K562 (cell line): ENCODE data around the gene RTCA. TPM values are rescaled to one million over a fixed set of nuclear protein-coding genes. Genes with fewer than 3 reads are reported as not detected.

Experiments used
- ATAC-seq: fragments of 200-7000 bp; cut with Tn5 transposase; 3 replicates; pipeline ENCODE4 v1.9.1; 2020; ENCODE audit warnings: moderate library complexity
- BruUV-seq: library from RNA; stranded (reverse); fragments of 400-500 nt; replicated peaks from 2 replicates; lab custom pipeline; 2021; lab: Mats Ljungman, UMichigan
- CTCF ChIA-PET: fragments of 300-600 bp; formaldehyde crosslinking; extraction: SDS; loops from one replicate; lab custom pipeline; 2021; ENCODE audit warnings: low intra/inter-chr PET ratio; lab: Yijun Ruan, JAX
- POLR2A ChIA-PET: fragments of 300-600, 350-650 bp; sonication (Branson Sonifier 250); formaldehyde crosslinking; extraction: SDS; loops from one replicate; lab custom pipeline; 2021; ENCODE audit warnings: antibody characterized with exemption, inconsistent platforms; lab: Yijun Ruan, JAX
- DNase-seq, 4 experiments: peaks; one replicate each; pipeline versions ENCODE4 v3.0.0 to v3.0.0-alpha.2; 2011 to 2018; ENCODE audit warnings: low spot score in 3 of 4, mixed read lengths in 3 of 4; ENCODE audit errors: extremely low read depth in 1 of 4
- FAIRE-seq: peaks from 2 replicates; lab custom pipeline; 2011; peaks lifted over from hg19 to GRCh38; lab: Jason Lieb, UNC
- H2AFZ ChIP-seq: 2 replicates; pipeline ENCODE4 v1.6.0; 2011; ENCODE audit warnings: low read depth, low read length, control low read depth, inconsistent platforms
- H3K27ac ChIP-seq: fragments of 200-600 bp; 3 replicates; pipeline ENCODE4 v1.8.0; 2011; ENCODE audit warnings: low read depth, mild to moderate bottlenecking, control low read depth, inconsistent platforms, low read length, moderate library complexity, mixed read lengths; ENCODE audit errors: extremely low read depth
- H3K27me3 ChIP-seq, 2 experiments: fragments of 300-600 bp in 1 of 2; 2 replicates in 1 of 2; 3 replicates in 1 of 2; pipeline versions ENCODE4 v1.6.0 to v1.8.0; 2011; ENCODE audit warnings: inconsistent platforms in 2 of 2, low read length in 2 of 2, mild to moderate bottlenecking in 1 of 2, mixed read lengths in 1 of 2, moderate library complexity in 1 of 2; ENCODE audit not compliant: control insufficient read depth in 2 of 2, insufficient read depth in 2 of 2
- H3K36me3 ChIP-seq: fragments of 300-600 bp; 3 replicates; pipeline ENCODE4 v1.8.0; 2011; ENCODE audit warnings: mild to moderate bottlenecking, low read length, inconsistent platforms; ENCODE audit not compliant: control insufficient read depth, insufficient read depth
- H3K4me1 ChIP-seq, 2 experiments: fragments of 200-600 bp in 1 of 2; replicated peaks in 1 of 2; 2 replicates in 1 of 2; 3 replicates in 1 of 2; pipeline versions ENCODE4 v1.5.1 to v1.8.0; 2011; ENCODE audit warnings: inconsistent platforms in 2 of 2, low read length in 2 of 2, mild to moderate bottlenecking in 1 of 2, mixed read lengths in 1 of 2, moderate library complexity in 1 of 2; ENCODE audit not compliant: control insufficient read depth in 2 of 2, insufficient read depth in 2 of 2
- H3K4me2 ChIP-seq: 2 replicates; pipeline ENCODE4 v1.6.1; 2011; ENCODE audit warnings: low read length, control low read depth, inconsistent platforms, mixed read lengths; ENCODE audit not compliant: insufficient read depth
- H3K4me3 ChIP-seq: fragments of 200-600 bp; sonication (generic), shearing (Covaris generic); 2 replicates; pipeline ENCODE4 v1.5.1; 2016; ENCODE audit warnings: control low read depth, inconsistent platforms
- H3K79me2 ChIP-seq: fragments of 200-600 bp; 3 replicates; pipeline ENCODE4 v1.8.0; 2011; ENCODE audit warnings: low read length, inconsistent platforms; ENCODE audit not compliant: control insufficient read depth, insufficient read depth
- H3K9ac ChIP-seq, 2 experiments: 2 replicates each; pipeline versions ENCODE4 v1.6.0 to v1.6.1; 2011; ENCODE audit warnings: low read depth in 2 of 2, low read length in 2 of 2, control low read depth in 1 of 2, inconsistent platforms in 1 of 2, mild to moderate bottlenecking in 1 of 2, mixed read lengths in 1 of 2; ENCODE audit not compliant: insufficient read depth in 1 of 2
- H3K9me1 ChIP-seq: one replicate; pipeline ENCODE4 v1.6.0; 2011; ENCODE audit warnings: inconsistent platforms, mild to moderate bottlenecking, low read length, moderate library complexity; ENCODE audit not compliant: control insufficient read depth, insufficient read depth
- H3K9me3 ChIP-seq: replicated peaks from 2 replicates; pipeline ENCODE4 v1.5.1; 2011; ENCODE audit warnings: low read depth, low read length, inconsistent platforms; ENCODE audit not compliant: control insufficient read depth, insufficient read depth
- H4K20me1 ChIP-seq: replicated peaks from 2 replicates; pipeline ENCODE4 v1.6.1; 2011; ENCODE audit warnings: low read length, inconsistent platforms, mixed read lengths; ENCODE audit not compliant: control insufficient read depth, insufficient read depth
- FOXP1 ChIP-seq: sonication (generic); formaldehyde crosslinking; IDR thresholded peaks from 2 replicates; pipeline ENCODE4 v1.8.0; 2022; ENCODE audit warnings: mild to moderate bottlenecking, missing genetic modification reagents
- HDGF ChIP-seq: fragments of 450-650 bp; IDR thresholded peaks from 2 replicates; pipeline ENCODE4 v1.6.1; 2016
- HMGXB4 ChIP-seq: sonication (generic); formaldehyde crosslinking; IDR thresholded peaks from 2 replicates; pipeline ENCODE4 v1.8.1; 2023; ENCODE audit warnings: mild to moderate bottlenecking, missing genetic modification reagents
- KLF1 ChIP-seq: fragments of 450-650 bp; IDR thresholded peaks from 2 replicates; pipeline ENCODE4 v1.6.1; 2016; ENCODE audit warnings: missing genetic modification characterization, missing compliant biosample characterization
- MTA1 ChIP-seq: fragments of 450-650 bp; IDR thresholded peaks from 2 replicates; pipeline ENCODE4 v1.6.1; 2017; ENCODE audit warnings: borderline replicate concordance
- MXD1 ChIP-seq: fragments of 250-450 bp; sonication (Bioruptor Pico); IDR thresholded peaks from 2 replicates; pipeline ENCODE4 v1.8.0; 2021; ENCODE audit warnings: borderline replicate concordance, mild to moderate bottlenecking, moderate library complexity; ENCODE audit not compliant: poor library complexity, severe bottlenecking
- NR2C2 ChIP-seq, 2 experiments: fragments of 200-800 bp in 1 of 2; sonication (Bioruptor generic) in 1 of 2; sonication (generic) in 1 of 2; formaldehyde crosslinking in 1 of 2; IDR thresholded peaks; 2 replicates each; pipeline versions ENCODE4 v1.6.1 to v1.8.0; 2016 to 2022; ENCODE audit warnings: mild to moderate bottlenecking in 1 of 2, missing compliant biosample characterization in 1 of 2, missing genetic modification characterization in 1 of 2, missing genetic modification reagents in 1 of 2
- PRDM10 ChIP-seq: fragments of 450-650 bp; IDR thresholded peaks from 2 replicates; pipeline ENCODE4 v1.6.1; 2018; ENCODE audit not compliant: partially characterized antibody
- SMARCE1 ChIP-seq: fragments of 450-650 bp; IDR thresholded peaks from 2 replicates; pipeline ENCODE4 v1.7.1; 2016; ENCODE audit warnings: mild to moderate bottlenecking
- SPI1 ChIP-seq: IDR thresholded peaks from 2 replicates; pipeline ENCODE4 v1.6.1; 2011; ENCODE audit warnings: low read depth, low read length, control low read depth, borderline replicate concordance
- SREBF1 ChIP-seq: fragments of 150-350 bp; IDR thresholded peaks from 2 replicates; pipeline ENCODE4 v1.6.1; 2014; ENCODE audit warnings: antibody characterized with exemption, low read depth, low read length, borderline replicate concordance
- TCF15 ChIP-seq: fragments of 250-450 bp; sonication (Bioruptor Pico); IDR thresholded peaks from 2 replicates; pipeline ENCODE4 v1.8.0; 2022; ENCODE audit warnings: moderate library complexity, mild to moderate bottlenecking, inconsistent platforms
- USF1 ChIP-seq: sonication (generic); formaldehyde crosslinking; IDR thresholded peaks from 2 replicates; pipeline ENCODE4 v1.9.0; 2022; ENCODE audit warnings: mild to moderate bottlenecking, missing genetic modification reagents
- ZEB2 ChIP-seq: fragments of 450-650 bp; IDR thresholded peaks from 2 replicates; pipeline ENCODE4 v1.6.1; 2016
- ZNF143 ChIP-seq: sonication (generic); formaldehyde crosslinking; IDR thresholded peaks from 2 replicates; pipeline ENCODE4 v1.9.0; 2022; ENCODE audit warnings: mild to moderate bottlenecking, missing genetic modification reagents
- WGBS: fragments of 100-300 bp; shearing (Covaris generic); methylation state at CpG from one replicate; pipeline ENCODE4 v1.1.6; 2016; ENCODE audit warnings: low coverage, mixed read lengths; ENCODE audit not compliant: insufficient coverage; ENCODE audit errors: missing lambda C conversion rate; 5-methylcytosine and 5-hydroxymethylcytosine counted together
- in situ Hi-C: fragments of 300-500 bp; cut with MboI; formaldehyde crosslinking; loops from 4 replicates; pipeline ENCODE4 v1.15.0; 2018; ENCODE audit warnings: inconsistent platforms, mixed read lengths
- intact Hi-C: fragments of 100-400 bp; cut with micrococcal nuclease; formaldehyde crosslinking; loops from 2 replicates; pipeline ENCODE4 v1.14.2; 2022
- polyA plus RNA-seq, 8 experiments: library from polyadenylated mRNA; depleted of rRNA in 4 of 8; stranded (reverse) in 5 of 8; unstranded in 3 of 8; fragments of >200 nt; fragmentation: Nextera tagmentation in 2 of 8; fragmentation: Illumina TruSeq in 1 of 8; extraction: Ambion mirVana in 2 of 8; extraction: Trizol in 1 of 8; gene quantifications; 2 replicates each; pipeline versions ENCODE4 v1.2.1 to v1.2.3, GENCODE V29; 2011 to 2014; ENCODE audit warnings: inconsistent platforms in 1 of 8, missing spikeins in 1 of 8
- total RNA-seq, 7 experiments: library from RNA; depleted of rRNA in 6 of 7; stranded (reverse); fragments of >200 nt in 6 of 7; fragmentation: Illumina TruSeq in 2 of 7; extraction: Trizol in 2 of 7; gene quantifications; 2 replicates each; pipeline versions ENCODE4 v1.2.1 to v1.2.3, GENCODE V29; 2011 to 2021; ENCODE audit warnings: low replicate concordance in 1 of 7

The RTCA gene
- total and polyA plus RNA-seq, 9 of the 15 experiments (the other 6 are each of a cell fraction or from before 2014, with no cell fraction given): 11.6 to 57.2 (median 43.2) TPM

GRCh38 chr1:100249155-100249536 lies 16.9 kb upstream of the RTCA start:
- no peaks in the 10 kb centered on the region for H3K9me3 ChIP-seq
- H4K20me1 ChIP-seq: no peaks in the 10 kb centered on the region
- ChIA-PET POLR2A (interaction anchor here (0.7 to 3.5 kb wide), 11 partner anchors 10 to 211 kb away, joined by 3 to 25 read pairs (median 3); a partner anchor contains a TSS), CTCF (no interaction called here)
- no peaks in the 10 kb centered on the region for H3K27me3 ChIP-seq
- H3K9me1 ChIP-seq: no peaks in the 10 kb centered on the region
- TSS peak; percentile 81 for BruUV-seq
- peak; percentile 11 to 37 (median 17) for DNase-seq
- H3K79me2 ChIP-seq: peaks cover 49% of the 10 kb centered on the region
- H3K4me3 ChIP-seq: peak overlapping the region; percentile 68
- intact Hi-C loops: loop anchor here (5.0 to 10.0 kb wide), 2 partner anchors 106 to 117 kb away; partner anchors contain the start of genes CDC14A, SASS6 and TRMT13
- H3K27ac ChIP-seq: peak overlapping the region; percentile 83
- no peak for FAIRE-seq
- WGBS: under 1% methylated on average over 12 of the region's 12 CpGs
- peak overlapping the region; percentile 89 to 99 for H3K9ac ChIP-seq
- peaks cover 7% of the 10 kb centered on the region for H3K36me3 ChIP-seq
- peak overlapping the region; percentile 90 for H2AFZ ChIP-seq
- peaks cover 4 to 21% of the 10 kb centered on the region in 2 experiments; a peak in 4 of 5 replicates for H3K4me1 ChIP-seq
- peak overlapping the region; percentile 98 for H3K4me2 ChIP-seq
- in situ Hi-C loops: no loop called here
- peak; percentile 31 for ATAC-seq
- TF ChIP-seq KLF1 (tag) (no peak), USF1 (CRISPR knock-in tag) (0 out of 2 replicates have a peak, but pooled peaks have one; percentile 16), SMARCE1 (0 out of 2 replicates have a peak, but pooled peaks have one; percentile 6), SREBF1 (no peak), HDGF (peak; percentile 33; the same call in 1 of the 2 replicates), NR2C2 (CRISPR knock-in tag; IDR thresholded peaks at IDR 0.05) (no peak), NR2C2 (tag; IDR thresholded peaks at IDR 0.05) (no peak), HMGXB4 (CRISPR knock-in tag) (0 out of 2 replicates have a peak, but pooled peaks have one; percentile 50), PRDM10 (no peak), TCF15 (CRISPR knock-in tag) (no peak), ZEB2 (no peak), SPI1 (peak; percentile 19; the same call in 1 of the 2 replicates), MTA1 (no peak), ZNF143 (CRISPR knock-in tag) (0 out of 2 replicates have a peak, but pooled peaks have one; percentile 27), MXD1 (CRISPR knock-in tag) (no peak), FOXP1 (CRISPR knock-in tag) (peak; percentile 81; the same call in 1 of the 2 replicates)
